NCI-H446 treated with DMSO at 0.1 percent for 48 hours (cell line): ENCODE measurements around the gene PSMG4.

Experiments
- DNase-seq: peaks from one replicate; lab custom pipeline; 2025; lab: John Stamatoyannopoulos, UW

Gene PSMG4

GRCh38 chr6:3309391-3310050, 50.8 kb downstream of the PSMG4 start:
- no peak for DNase-seq

GRCh38 chr6:3310051-3310448, 51.3 kb downstream of the PSMG4 start:
- DNase-seq, result no peak

- no peak for DNase-seq
These were observed 52.0 kb downstream of the PSMG4 start for GRCh38 chr6:3310703-3311102.

GRCh38 chr6:3311826-3312225, 53.1 kb downstream of the PSMG4 start:
- no peak for DNase-seq

GRCh38 chr6:3312604-3313231, 54.0 kb downstream of the PSMG4 start:
- DNase-seq, result no peak

GRCh38 chr6:3314176-3314575, 55.4 kb downstream of the PSMG4 start:
- DNase-seq, result no peak

GRCh38 chr6:3314621-3315467, 56.1 kb downstream of the PSMG4 start:
- no peak for DNase-seq

GRCh38 chr6:3315841-3316240, 57.1 kb downstream of the PSMG4 start:
- no peak for DNase-seq

GRCh38 chr6:3316331-3316730, 57.6 kb downstream of the PSMG4 start:
- DNase-seq, result no peak

GRCh38 chr6:3316818-3317217, 58.1 kb downstream of the PSMG4 start:
- no peak for DNase-seq
